Measurements from ENCODE around the gene EML2. TPM values are rescaled to one million over a fixed set of nuclear protein-coding genes. Genes with fewer than 3 reads are reported as not detected.

Gene EML2
- total RNA-seq, 1 experiment from 2014 or later: 93.7 TPM

DNA sequence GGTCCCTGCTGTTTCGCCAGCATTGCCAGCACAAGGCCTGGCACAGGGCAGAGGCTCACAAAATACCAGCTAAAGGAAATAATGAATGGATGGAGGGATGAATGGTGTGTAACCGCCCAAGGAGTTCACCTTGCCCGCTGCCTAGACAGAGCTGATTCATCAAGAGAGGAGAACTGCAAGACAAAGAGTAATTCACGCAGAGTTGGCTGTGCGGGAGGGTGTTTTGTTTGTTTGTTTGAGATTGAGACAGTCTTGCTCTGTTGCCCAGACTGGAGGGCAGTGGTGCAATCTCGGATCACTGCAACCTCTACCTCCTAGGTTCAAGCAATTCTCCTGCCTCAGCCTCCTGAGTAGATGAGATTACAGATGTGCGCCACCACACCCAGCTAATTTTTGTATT lies 57.6 kb downstream of the EML2 start:
- intact Hi-C loops (cut with micrococcal nuclease; ENCODE audit: unreplicated experiment): no loop called here
- H3K27ac Mint-ChIP-seq (ENCODE audit: unreplicated experiment): no peak overlapping the region
- H3K4me1 Mint-ChIP-seq (ENCODE audit: low read depth, unreplicated experiment): peaks cover 48% of the 10 kb centered on the region
- CTCF ChIA-PET: no interaction called here
- H3K36me3 Mint-ChIP-seq (ENCODE audit: insufficient read depth, unreplicated experiment): peaks cover 40% of the 10 kb centered on the region
- H3K27me3 Mint-ChIP-seq (ENCODE audit: unreplicated experiment): no peaks in the 10 kb centered on the region
- H3K9me3 Mint-ChIP-seq (ENCODE audit: low read depth, unreplicated experiment): no peaks in the 10 kb centered on the region
- DNase-seq: no peak
- BruUV-seq (replicated peaks): no TSS peak
- no peak overlapping the region for H3K4me3 Mint-ChIP-seq (ENCODE audit: low read depth, unreplicated experiment)
- TF ChIP-seq, protein P1, sequence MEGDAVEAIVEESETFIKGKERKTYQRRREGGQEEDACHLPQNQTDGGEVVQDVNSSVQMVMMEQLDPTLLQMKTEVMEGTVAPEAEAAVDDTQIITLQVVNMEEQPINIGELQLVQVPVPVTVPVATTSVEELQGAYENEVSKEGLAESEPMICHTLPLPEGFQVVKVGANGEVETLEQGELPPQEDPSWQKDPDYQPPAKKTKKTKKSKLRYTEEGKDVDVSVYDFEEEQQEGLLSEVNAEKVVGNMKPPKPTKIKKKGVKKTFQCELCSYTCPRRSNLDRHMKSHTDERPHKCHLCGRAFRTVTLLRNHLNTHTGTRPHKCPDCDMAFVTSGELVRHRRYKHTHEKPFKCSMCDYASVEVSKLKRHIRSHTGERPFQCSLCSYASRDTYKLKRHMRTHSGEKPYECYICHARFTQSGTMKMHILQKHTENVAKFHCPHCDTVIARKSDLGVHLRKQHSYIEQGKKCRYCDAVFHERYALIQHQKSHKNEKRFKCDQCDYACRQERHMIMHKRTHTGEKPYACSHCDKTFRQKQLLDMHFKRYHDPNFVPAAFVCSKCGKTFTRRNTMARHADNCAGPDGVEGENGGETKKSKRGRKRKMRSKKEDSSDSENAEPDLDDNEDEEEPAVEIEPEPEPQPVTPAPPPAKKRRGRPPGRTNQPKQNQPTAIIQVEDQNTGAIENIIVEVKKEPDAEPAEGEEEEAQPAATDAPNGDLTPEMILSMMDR (IDR thresholded peaks at IDR 0.05; ENCODE audit: unreplicated experiment): no peak

DNA sequence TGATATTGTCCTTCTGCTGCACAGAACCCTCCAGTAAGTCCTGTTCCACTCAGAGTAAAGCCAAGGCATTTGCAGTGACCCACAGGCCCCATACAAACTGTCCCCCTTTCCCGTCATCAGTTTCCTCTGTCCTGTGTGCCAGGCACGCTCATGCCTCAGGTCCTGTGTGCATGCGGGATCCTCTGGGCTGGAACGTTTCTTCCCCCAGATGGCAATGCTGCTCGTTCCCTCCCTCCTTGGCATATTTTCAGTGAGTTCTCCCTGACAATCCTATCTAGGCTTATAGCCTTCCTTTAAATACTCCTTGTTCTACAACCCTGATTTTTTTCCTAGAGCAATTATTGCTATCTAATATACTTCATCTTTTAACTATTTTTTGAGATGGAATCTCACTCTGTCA lies 60.3 kb downstream of the EML2 start:
- peaks cover 29% of the 10 kb centered on the region for H3K36me3 Mint-ChIP-seq (ENCODE audit: insufficient read depth, unreplicated experiment)
- intact Hi-C loops (cut with micrococcal nuclease; ENCODE audit: unreplicated experiment): no loop called here
- TF ChIP-seq, protein P1 (IDR thresholded peaks at IDR 0.05; ENCODE audit: unreplicated experiment): no peak
- H3K9me3 Mint-ChIP-seq (ENCODE audit: low read depth, unreplicated experiment): no peaks in the 10 kb centered on the region
- no TSS peak for BruUV-seq (replicated peaks)
- no peak overlapping the region for H3K4me3 Mint-ChIP-seq (ENCODE audit: low read depth, unreplicated experiment)
- no peaks in the 10 kb centered on the region for H3K27me3 Mint-ChIP-seq (ENCODE audit: unreplicated experiment)
- peak overlapping the region; percentile 68 for H3K27ac Mint-ChIP-seq (ENCODE audit: unreplicated experiment)
- CTCF ChIA-PET: no interaction called here
- peaks cover 53% of the 10 kb centered on the region for H3K4me1 Mint-ChIP-seq (ENCODE audit: low read depth, unreplicated experiment)
- DNase-seq: no peak

DNA sequence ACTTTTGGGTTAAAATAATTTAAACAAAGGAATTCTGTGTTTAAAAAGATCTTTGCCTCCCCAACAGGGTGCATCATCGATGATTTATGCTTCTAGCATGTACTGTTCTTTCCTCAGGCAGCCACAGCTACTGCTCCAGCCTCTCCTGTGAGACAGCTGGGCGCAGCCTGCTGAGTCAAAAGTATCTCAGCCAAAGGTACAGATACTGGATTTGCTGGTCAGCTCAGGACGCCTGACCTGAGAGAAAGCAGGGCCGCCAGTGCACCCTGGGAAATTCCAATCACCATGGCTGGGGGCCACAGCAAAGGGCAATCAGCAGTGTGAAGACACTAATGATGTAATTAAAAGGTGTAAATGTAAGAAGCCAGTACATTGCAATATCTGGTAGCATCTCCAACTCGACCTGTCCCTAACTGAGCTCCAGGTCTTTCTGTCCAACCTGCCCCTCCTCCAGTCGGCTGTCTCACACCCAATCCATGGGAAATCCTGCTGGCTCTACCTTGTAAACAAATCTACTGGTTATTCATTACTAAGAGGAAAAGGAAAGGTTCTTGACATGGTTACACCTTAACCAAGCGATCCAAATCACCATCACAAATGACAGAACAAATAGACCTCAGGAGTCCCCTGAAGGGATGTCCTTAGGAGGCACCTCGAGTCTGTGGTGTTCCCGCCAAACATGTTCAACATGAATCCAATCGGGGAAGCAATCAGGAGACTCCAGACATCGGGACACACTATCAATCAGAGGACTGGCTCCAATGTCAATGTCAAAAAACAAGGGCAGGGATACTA lies 61.9 kb downstream of the EML2 start:
- no TSS peak for BruUV-seq (replicated peaks)
- peak overlapping the region; percentile 77 for H3K27ac Mint-ChIP-seq (ENCODE audit: unreplicated experiment)
- H3K9me3 Mint-ChIP-seq (ENCODE audit: low read depth, unreplicated experiment): no peaks in the 10 kb centered on the region
- H3K36me3 Mint-ChIP-seq (ENCODE audit: insufficient read depth, unreplicated experiment): peaks cover 26% of the 10 kb centered on the region
- TF ChIP-seq, protein P1 (IDR thresholded peaks at IDR 0.05; ENCODE audit: unreplicated experiment): no peak
- intact Hi-C loops (cut with micrococcal nuclease; ENCODE audit: unreplicated experiment): no loop called here
- peak; percentile 84 for DNase-seq
- peaks cover 44% of the 10 kb centered on the region for H3K4me1 Mint-ChIP-seq (ENCODE audit: low read depth, unreplicated experiment)
- CTCF ChIA-PET: interaction anchor here (0.7 to 1.6 kb wide), 8 partner anchors 19 to 99 kb away, joined by 3 to 19 read pairs (median 4); no protein-coding TSS in a partner anchor
- H3K27me3 Mint-ChIP-seq (ENCODE audit: unreplicated experiment): no peaks in the 10 kb centered on the region
- H3K4me3 Mint-ChIP-seq (ENCODE audit: low read depth, unreplicated experiment): peak overlapping the region; percentile 36

DNA sequence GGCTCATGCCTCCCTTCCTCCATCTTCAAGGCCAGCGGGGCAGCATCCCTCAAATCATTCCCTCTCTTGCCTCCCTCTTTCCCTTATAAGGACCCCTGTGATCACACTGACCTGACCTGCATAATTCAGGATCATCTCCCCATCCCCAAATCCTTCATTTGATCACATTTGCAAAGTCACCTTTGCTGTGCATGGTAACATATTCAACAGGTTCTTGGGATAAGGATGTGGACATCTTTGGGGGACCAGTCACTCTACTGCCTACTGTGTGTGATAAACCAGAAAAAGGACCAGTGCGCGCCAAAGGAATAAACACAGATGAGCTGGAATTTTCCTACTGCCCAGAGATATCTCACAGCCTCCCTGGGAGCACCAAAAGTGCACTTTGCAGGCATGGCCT lies 62.5 kb downstream of the EML2 start:
- Mint-ChIP-seq H3K27ac (ENCODE audit: unreplicated experiment) (peak overlapping the region; percentile 77), H3K36me3 (ENCODE audit: insufficient read depth, unreplicated experiment) (peaks cover 22% of the 10 kb centered on the region), H3K9me3 (ENCODE audit: low read depth, unreplicated experiment) (no peaks in the 10 kb centered on the region), H3K27me3 (ENCODE audit: unreplicated experiment) (no peaks in the 10 kb centered on the region), H3K4me3 (ENCODE audit: low read depth, unreplicated experiment) (peak overlapping the region; percentile 36), H3K4me1 (ENCODE audit: low read depth, unreplicated experiment) (peaks cover 40% of the 10 kb centered on the region)
- no TSS peak for BruUV-seq (replicated peaks)
- intact Hi-C loops (cut with micrococcal nuclease; ENCODE audit: unreplicated experiment): no loop called here
- DNase-seq: no peak
- CTCF ChIA-PET: interaction anchor here (0.7 to 1.6 kb wide), 8 partner anchors 18 to 98 kb away, joined by 3 to 19 read pairs (median 4); no protein-coding TSS in a partner anchor
- TF ChIP-seq, protein P1 (IDR thresholded peaks at IDR 0.05; ENCODE audit: unreplicated experiment): no peak

Data from Calu3 (cell line).